Measurements from ENCODE around the gene BRME1.

DNA sequence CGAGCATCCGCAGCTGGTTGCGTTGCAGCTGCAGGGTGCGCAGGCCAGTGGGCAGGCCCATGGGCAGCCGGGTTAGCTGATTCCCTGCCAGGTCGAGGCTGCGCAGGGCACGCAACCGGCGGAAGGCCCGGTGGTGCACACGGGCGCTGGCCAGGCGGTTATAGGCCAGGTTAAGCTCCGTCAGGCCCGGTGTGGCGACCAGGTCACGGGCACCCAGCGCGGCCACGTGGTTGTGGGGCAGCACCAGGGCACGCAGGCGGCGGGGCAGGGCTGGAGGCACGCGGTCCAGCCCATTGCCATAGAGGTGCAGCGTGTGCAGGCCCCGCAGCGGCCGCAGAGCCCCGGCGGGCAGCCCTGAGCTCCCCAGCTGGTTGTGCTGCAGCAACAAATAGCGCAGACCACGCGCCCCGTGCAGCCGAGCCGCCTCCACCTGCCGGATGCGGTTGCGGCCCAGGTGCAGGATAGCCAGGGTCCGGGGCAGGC lies 27.0 kb upstream of the BRME1 start:
- TF ChIP-seq POLR2A (IDR thresholded peaks at IDR 0.05; ENCODE audit: low read depth, low read length) (no peak), TAF1 (IDR thresholded peaks at IDR 0.05; ENCODE audit: borderline replicate concordance, low read depth, low read length) (no peak)

Data from GM12892 (cell line).